ENCODE data around the gene CNTN4. TPM values are rescaled to one million over a fixed set of nuclear protein-coding genes. Genes with fewer than 3 reads are reported as not detected.

CNTN4 gene
- total and polyA plus RNA-seq, 2 donors (not counting 3 experiments of a cell fraction or from before 2014, with no cell fraction given): not detected

DNA sequence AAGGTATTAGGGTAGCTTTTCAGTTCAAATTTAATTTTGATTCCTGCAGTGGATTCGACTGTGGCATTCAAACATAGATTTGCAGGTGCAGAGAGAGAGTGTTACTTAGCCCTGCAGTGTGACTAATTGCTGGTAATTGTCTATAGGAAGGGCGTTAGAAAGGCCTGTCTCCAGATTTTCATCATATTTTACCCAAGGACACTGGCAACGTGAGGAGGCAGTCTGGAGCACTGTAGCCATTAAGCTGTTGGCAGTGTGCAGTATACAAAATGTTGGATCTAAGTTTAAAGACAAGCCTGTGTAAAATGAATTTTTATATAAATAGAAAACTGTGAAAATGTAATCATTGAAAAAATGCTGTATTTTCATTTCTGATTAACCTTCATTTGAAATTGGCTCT is 342.9 kb downstream of the CNTN4 start:
- no peak for FAIRE-seq
- no peak overlapping the region for H3K9ac ChIP-seq (replicated peaks; ENCODE audit: extremely low read depth, insufficient read depth, low read length)
- H3K79me2 ChIP-seq (ENCODE audit: control insufficient read depth, insufficient read depth, low read length): no peaks in the 10 kb centered on the region
- H3K9me3 ChIP-seq (replicated peaks; ENCODE audit: control insufficient read depth, insufficient read depth, low read length): peaks cover 2% of the 10 kb centered on the region
- no peak for DNase-seq (ENCODE audit: low read depth, low spot score)
- no peaks in the 10 kb centered on the region for H3K9me1 ChIP-seq (replicated peaks; ENCODE audit: control insufficient read depth, extremely low read depth, insufficient read depth, low read length)
- TF ChIP-seq MYC (IDR thresholded peaks at IDR 0.05; ENCODE audit: low read depth, low read length) (no peak), POLR2AphosphoS5 (IDR thresholded peaks at IDR 0.05; ENCODE audit: insufficient read depth, low read depth, low read length) (no peak), CTCF (IDR thresholded peaks at IDR 0.05; ENCODE audit: extremely low read depth in 1 of 2, insufficient read depth in 1 of 2, low read depth in 1 of 2, low read length in 2 of 2) (no peak), GATA2 (IDR thresholded peaks at IDR 0.05; ENCODE audit: insufficient read depth, insufficient read length, low read depth, low read length) (no peak), JUN (IDR thresholded peaks at IDR 0.05; ENCODE audit: borderline replicate concordance, insufficient read depth, insufficient read length, low read depth) (no peak), POLR2A (IDR thresholded peaks at IDR 0.05; ENCODE audit: low read depth, low read length) (no peak), MAX (IDR thresholded peaks at IDR 0.05; ENCODE audit: insufficient read depth, insufficient read length) (no peak), EZH2 (IDR thresholded peaks at IDR 0.05; ENCODE audit: borderline replicate concordance, low read depth, low read length, severe bottlenecking) (no peak), FOS (IDR thresholded peaks at IDR 0.05; ENCODE audit: borderline replicate concordance, insufficient read depth, low read length) (no peak)
- intact Hi-C loops (cut with micrococcal nuclease): no loop called here
- no peaks in the 10 kb centered on the region for H4K20me1 ChIP-seq (replicated peaks; ENCODE audit: control insufficient read depth, extremely low read depth, insufficient read depth, low read length)
- H3K27ac ChIP-seq (ENCODE audit: insufficient read depth, low read depth, low read length): no peak overlapping the region
- H3K4me1 ChIP-seq (ENCODE audit: control insufficient read depth, extremely low read depth, insufficient read depth, low read length): no peaks in the 10 kb centered on the region
- no peaks in the 10 kb centered on the region for H3K36me3 ChIP-seq (ENCODE audit: control insufficient read depth in 2 of 2, extremely low read depth in 1 of 2, insufficient read depth in 2 of 2, low read length in 2 of 2)
- H3K27me3 ChIP-seq (ENCODE audit: control insufficient read depth in 2 of 2, insufficient read depth in 2 of 2, low read length in 2 of 2): no peaks in the 10 kb centered on the region
- CTCF ChIA-PET: no interaction called here
- H3K4me3 ChIP-seq (replicated peaks in 1 of 3; ENCODE audit: insufficient read depth in 1 of 3, low read depth in 1 of 3, low read length in 3 of 3): no peak overlapping the region
- POLR2A ChIA-PET: no interaction called here
- H2AFZ ChIP-seq (ENCODE audit: low read depth, low read length): no peak overlapping the region
- no peak overlapping the region for H3K4me2 ChIP-seq (ENCODE audit: insufficient read depth, low read length)
- dilution Hi-C loops (cut with MboI; ENCODE audit: extremely low pct_ligation_motif_present, low sequenced_read_pairs): no loop called here
- BruUV-seq (replicated peaks): no TSS peak

Data from endothelial cell of umbilical vein (primary cell).